Esophagus mucosa (tissue), 1 donor: Measurements from ENCODE around the gene MYH6. TPM values are rescaled to one million over a fixed set of nuclear protein-coding genes. Genes with fewer than 3 reads are reported as not detected.
"Not testable (repeated sequence)": the region's sequence is repeated elsewhere in the genome, so short reads cannot be mapped to it uniquely, and the experiment has no call there.

Source experiments
- ATAC-seq: fragments of 200-7000 bp; cut with Tn5 transposase; one replicate; pipeline ENCODE4 v1.9.1; 2020
- total RNA-seq: library from RNA; stranded (reverse); gene quantifications from one replicate; pipeline ENCODE4 v1.2.4, GENCODE V29; 2023
- donor health status: DM: yes; HTN: yes; CAD: no.

The MYH6 gene
- not detected for total RNA-seq

GRCh38 chr14:23407516-23408306, at the start of gene MYH6:
Gene MYH6 (minus strand): TSS chr14:23408273. CDS start chr14:23407223, 1,050 bp downstream.
- no peak for ATAC-seq

DNA sequence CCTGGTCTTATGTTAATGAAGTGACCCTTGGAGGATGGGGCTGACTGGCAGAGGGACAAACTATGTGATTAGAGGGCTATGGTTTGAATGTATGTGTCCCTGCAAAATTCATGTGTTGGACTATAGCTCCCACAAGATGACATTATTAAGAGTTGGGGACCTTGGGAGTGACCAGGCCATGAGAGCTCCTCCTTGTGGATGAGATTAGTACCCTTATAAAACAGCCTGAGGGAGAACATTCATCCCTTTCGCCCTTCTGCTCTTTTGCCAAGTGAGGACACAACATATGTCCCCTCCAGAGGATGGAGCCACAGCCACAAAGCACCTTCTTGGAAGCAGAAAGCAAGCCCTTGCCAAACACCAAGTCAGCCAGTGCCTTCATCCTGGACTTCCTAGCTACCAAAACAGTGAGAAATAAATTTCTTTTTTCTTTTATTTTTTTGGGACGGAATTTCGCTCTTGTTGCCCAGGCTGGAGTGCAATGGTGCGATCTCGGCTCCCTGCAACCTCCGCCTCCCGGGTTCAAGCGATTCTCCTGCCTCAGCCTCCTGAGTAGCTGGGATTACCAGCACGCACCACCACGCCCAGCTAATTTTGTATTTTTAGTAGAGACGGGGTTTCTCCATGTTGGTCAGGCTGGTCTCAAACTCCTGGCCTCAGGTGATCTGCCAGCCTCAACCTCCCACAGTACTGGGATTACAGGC, 49.0 kb upstream of the MYH6 start:
- not testable (repeated sequence) for ATAC-seq

- peak; percentile 36 for ATAC-seq
Measured at GRCh38 chr14:23454445-23454856, 46.4 kb upstream of the MYH6 start.

DNA sequence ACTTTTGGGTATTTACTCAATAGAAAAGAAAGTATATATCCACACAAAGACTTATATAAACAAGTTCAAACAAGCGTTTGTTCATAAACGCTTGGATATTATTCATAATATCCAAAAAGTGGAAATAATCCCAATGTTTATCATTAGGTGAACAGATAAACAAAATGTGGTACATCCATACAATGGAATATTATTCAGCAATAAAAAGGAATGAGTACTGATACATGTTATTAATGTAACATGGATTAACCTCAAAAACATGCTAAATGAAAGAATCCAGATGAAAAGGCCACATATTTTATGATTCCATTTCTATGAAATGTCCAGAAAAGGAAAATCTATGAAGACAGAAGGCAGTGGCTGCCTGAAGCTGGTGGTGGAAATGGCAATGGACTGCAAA, 44.2 kb upstream of the MYH6 start:
- ATAC-seq: no peak

- ATAC-seq: no peak
Measured at GRCh38 chr14:23450379-23450778, 42.3 kb upstream of the MYH6 start.

DNA sequence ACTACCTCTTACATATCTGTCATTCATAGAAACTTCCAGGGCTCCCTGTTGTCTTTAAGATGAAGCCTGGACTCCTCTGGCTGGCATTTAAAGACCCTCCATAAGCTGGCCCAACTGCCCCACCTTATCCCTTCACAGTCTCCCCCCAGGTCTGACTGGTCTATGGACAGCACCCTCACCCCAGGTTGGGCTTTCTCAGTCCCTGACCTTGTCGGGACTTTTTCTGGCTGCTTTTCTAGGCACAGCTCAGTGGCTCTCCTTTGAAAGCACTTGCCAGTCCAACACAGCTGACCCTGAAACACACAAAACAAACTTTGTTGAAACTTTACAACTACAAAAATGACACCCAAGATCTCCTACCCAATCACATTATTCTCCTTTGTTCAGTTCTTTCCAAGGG, 41.2 kb upstream of the MYH6 start:
- no peak for ATAC-seq

- no peak for ATAC-seq
Measured at GRCh38 chr14:23447361-23448350, 39.6 kb upstream of the MYH6 start.

DNA sequence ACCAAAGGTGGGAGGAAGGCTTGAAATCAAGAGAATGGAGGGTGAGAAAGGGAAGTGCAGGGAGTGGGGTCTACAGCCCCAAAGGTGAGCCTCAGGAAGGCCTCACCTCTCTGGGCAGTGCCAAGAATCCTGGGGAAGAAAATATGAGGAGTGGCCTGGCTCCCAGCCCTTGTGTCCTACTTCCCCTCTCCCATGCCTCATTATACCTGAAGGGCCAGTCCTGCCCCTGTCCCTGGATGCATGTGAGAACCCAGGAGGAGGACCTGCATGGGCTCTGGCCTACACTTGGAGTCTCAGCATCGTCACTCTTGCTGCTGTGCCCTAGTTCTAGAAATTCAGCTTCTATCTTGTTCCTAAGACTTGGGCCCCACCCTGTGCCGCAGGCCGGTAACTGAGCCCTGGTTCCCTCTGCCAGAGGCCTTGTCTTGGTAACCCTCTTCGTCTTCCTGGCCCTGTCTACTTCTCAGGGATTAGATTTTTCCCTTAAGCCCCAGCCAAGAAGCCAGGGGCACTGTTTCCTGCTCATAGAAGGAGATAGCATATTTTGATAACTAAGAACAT, 38.3 kb upstream of the MYH6 start:
- peak; percentile 47 for ATAC-seq

DNA sequence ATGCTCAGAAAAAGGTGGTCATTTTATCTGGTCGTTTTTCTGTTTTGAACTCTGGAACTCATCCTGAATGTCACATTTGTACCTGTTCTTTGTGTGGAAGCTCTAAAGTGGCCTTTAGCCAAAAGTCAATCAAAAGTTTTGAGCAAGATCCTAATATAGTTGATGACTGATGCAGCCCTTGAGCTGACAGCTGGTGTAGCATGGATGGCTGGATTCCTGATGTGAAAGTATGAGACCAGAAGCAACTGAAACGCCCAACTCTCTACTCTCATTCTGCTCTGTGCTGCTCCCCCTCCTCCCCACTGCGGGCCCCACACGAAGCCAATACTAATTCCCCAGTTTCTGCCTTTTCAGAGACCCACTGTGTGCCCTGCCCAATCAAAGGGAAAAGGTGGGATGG, 37.7 kb upstream of the MYH6 start:
- ATAC-seq: no peak

- no peak for ATAC-seq
Measured at GRCh38 chr14:23444314-23444713, 36.2 kb upstream of the MYH6 start.

DNA sequence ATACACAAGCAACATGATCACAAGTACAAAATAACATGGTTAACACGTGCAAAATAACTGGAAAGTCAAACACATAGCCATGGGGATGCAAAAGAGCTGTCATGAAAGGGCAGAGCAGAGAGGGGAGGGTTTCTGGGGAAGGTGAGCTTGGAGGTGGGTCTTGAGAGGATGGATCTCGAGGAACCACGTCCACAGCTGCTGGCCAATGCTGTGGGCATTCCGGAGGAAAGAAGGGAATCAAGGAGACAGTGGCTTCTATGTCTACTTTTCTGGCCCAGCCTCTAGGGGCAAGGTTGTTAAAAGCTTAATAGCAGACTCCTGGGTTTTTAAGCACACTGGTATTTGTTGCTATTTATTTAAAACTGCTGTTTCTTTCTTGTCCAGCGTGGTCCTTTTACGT, 35.8 kb upstream of the MYH6 start:
- ATAC-seq: no peak

DNA sequence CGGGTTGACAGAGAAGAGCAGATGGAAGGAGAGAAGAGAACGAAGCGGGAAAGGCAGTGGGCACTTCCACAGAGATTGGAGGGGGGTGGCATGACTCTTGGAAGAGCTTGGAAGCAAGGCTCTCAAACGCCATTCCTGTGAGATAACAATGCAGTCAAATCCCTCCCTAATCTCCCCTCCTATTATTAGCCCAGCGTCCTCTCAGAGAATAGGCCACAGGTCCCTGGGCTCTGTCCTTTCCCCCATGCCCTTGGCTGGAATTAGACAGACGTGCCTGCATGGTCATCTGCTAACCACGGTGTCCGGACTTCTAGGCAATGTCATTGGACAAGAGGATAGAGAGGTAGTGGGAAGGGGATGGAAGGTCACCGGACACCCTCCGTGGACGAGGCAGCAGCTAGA, 35.3 kb upstream of the MYH6 start:
- ATAC-seq: no peak

DNA sequence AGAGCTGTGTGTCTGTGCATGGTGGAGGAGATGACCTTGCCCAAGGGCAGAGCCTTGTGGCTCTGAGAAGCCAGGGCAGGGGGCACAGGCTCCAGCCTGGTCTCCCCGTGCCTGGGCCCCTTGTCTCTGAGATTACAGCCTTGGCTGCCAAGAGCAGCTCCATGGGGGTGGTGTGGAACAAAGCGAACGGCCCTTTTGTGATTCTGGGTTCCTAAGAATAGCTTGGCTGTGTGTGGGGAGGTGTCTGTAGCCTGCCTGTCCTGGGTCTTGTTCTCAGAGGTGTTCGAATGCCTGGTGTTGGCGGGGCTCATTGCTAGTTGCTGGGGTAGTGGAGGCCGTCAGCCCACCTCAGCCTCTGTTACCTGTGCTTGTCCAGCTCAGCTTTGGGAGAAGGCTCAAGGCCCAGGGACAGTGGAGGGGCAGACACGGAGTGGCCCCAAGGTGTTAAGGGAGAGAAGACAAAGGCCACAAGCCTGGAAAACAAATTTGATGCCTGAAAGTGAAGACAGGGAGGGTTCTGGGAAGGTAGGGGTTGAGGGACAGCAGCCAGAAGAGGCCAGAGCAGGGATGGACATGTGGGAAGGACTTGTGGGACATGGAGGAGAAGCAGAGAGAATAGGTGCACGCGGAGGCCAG, 34.8 kb upstream of the MYH6 start:
- ATAC-seq: no peak

- ATAC-seq: no peak
Measured at GRCh38 chr14:23441076-23441475, 33.0 kb upstream of the MYH6 start.

DNA sequence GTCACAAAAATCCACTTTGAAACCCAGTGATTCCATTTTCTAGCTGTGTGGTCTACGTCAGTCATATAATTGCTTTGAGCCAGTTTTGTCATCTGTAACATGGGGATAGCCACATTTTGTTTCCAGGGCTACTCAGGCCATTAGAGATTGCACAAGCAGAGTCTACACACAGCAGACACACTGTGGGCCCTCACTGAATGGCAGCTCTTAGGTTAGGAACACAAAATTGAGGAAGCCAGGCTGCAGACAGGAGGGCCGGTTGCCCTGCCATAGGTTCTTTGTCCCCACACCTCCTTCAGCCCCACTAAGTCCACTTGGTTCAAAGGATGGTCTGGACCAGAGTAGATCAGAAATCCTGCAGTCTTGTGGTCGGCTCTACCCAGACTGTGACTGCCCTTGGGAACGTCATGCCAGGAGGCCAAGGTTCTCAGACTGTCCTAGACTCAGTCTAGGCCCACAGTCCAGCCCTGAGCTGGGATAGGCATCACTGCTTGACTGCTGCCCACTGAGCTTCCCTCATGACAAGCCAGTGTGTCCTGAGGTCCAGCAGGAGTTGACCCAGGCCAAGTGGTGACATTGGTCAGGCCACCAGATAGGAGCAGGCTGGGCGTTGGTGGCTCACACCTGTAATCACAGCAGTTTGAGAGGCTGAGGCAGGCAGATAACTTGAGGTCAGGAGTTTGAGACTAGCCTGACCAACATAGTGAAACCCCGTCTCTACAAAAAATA, 31.2 kb upstream of the MYH6 start:
- ATAC-seq: no peak

DNA sequence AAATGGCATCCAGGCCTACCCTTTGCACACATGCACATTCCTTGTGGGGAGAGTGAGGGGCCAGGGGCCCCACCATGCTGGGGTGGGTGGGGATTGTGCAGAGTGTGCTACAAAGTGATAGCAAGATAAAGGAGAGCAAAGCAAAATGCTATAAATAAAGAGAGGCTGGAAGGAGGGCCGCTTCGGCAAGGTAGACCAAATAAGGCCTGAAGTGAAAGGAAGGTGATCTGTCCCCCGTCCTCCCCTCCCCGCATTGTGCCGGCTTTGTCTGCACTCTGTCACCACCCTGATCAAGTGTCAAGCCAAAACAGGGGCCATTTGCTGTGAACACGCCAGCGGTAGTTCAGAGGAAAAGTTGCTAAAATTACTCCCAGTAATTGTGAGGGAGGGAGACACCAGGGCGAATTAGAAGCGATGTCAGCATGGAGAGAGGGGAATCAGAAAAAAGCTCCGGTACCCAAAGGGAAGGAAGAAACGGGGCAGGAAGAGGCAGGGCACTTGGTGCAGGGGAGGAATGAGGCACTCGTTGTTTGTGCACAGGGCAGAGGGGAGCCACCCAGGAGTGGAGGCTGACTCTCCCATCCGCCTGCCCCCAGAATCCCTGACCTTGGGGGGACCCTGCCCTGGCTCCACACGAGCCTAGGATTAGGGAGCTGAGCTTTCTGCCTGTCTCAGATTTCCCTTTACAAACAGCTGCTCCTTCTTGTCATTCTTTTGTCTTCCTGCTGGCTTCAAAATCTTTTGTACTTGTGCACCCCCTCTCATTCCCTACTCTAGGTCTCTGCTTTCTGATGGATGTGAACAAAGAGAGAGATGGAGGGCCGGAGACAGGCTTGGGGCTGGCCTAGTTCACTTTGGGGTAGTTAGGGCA, 30.3 kb upstream of the MYH6 start:
- ATAC-seq: no peak

DNA sequence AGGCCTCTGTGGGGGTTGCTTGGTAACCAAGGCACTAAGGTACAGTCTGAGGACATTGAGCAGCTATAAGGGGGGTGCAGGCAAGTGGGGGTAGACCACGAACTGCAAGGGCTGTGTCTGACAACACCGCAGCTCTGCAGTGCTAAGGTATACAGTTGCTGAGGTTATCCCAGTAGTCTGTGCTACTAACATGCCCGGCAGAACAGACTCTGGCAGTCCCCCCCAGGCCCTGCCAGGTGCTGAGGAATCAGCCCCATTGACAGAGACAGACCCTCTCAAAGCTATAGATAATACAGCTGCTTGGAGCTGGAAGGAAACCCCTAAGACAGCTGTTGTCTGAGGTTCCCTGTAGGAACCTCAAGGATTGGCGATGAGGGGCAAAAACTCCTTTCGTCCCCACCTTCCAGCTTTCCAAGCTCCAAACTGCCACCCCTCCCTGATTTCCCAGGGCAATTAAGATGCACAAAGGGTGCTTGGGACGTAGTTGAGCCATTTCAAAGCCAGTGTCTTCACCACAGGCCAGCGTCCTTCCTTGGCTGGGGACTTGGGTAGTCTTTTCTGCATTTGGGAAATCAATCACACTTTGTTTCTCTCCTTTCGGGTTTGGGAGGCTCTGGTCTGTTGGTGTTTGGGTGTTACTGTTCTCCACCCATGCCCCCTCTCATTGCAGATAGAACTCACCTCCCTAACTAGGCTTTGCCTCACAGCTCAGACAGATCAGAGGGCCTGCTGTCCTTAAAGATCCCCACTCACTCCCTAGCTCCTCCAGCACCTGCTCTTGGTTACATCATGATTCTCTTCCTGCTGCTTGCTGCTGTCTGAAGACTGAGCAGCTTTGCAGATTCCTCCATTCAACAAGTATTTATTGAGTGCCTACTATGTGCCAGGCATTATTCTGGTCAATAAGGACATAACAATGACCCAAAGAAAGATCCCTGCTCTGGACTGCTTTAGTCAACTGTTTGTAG, 29.3 kb upstream of the MYH6 start:
- ATAC-seq: no peak

- ATAC-seq: no peak
Measured at GRCh38 chr14:23436327-23437132, 28.5 kb upstream of the MYH6 start.
